ENCODE data around the gene HUNK. TPM values are rescaled to one million over a fixed set of nuclear protein-coding genes. Genes with fewer than 3 reads are reported as not detected.
"Not testable (repeated sequence)": the region's sequence is repeated elsewhere in the genome, so short reads cannot be mapped to it uniquely, and the experiment has no call there.

The HUNK gene
- polyA plus RNA-seq, 12 donors: 5.1 to 23.8 (median 7.6) TPM; not detected in 1

DNA sequence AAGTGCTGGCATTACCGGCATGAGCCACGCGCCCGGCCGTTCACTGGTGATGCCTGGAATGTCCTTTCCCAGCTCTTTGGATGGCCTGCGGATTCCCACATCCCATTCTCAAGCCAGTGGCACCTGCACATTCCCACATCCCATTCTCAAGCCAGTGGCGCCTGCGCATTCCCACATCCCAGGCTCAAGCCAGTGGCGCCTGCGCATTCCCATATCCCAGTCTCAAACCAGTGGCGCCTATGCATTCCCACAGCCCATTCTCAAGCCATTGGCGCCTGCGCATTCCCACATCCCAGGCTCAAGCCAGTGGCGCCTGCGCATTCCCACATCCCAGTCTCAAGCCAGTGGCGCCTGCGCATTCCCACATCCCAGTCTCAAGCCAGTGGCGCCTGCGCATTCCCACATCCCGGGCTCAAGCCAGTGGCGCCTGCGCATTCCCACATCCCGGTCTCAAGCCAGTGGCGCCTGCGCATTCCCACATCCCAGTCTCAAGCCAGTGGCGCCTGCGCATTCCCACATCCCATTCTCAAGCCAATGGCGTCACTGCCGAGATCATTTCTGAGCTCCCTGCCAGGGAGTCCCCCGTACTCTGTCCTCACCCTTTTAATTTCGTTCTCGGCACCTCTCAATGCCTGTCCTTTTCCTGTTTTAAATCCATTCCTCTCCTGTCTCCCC is 74.2 kb downstream of the HUNK start:
- DNase-seq: not testable (repeated sequence)

DNA sequence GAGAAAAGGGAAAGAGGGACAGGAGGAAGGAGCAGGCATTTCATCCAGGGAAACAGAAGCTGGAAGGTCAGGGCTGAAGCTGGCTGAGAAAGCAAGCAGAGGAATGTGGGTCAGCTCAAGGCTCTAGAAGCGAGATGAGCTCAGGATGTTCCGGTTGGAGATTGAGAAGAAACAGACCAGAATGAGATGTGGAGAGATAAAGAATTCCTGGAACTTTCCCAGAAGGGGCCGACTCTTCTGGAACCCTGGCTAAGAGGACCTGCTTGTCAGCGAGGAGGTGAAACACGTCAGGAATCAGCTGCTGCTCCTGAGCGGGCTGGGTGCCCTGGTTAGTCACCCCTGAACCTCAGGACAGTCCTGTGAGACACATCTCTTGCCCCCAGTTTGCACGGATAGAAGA is 75.9 kb downstream of the HUNK start:
- DNase-seq: no peak

DNA sequence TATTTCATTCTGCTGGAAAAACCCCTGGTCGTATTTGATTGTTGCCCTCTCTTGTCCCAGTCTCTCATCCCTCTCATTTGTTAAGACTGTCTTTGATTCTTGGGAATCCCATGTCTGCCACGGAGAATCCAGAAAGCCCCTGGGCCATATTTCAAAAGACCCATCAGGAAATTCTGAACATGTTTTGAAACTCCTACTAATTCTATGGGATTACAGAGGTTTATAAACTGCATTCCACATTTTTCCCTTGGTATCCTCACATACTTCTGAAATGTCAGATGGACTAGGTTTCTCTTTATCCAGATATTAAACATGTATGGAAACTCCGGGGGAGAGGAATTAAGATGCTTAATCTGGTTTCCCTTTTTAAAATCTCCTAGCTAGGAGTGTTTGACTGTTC is 80.0 kb downstream of the HUNK start:
- DNase-seq: no peak

DNA sequence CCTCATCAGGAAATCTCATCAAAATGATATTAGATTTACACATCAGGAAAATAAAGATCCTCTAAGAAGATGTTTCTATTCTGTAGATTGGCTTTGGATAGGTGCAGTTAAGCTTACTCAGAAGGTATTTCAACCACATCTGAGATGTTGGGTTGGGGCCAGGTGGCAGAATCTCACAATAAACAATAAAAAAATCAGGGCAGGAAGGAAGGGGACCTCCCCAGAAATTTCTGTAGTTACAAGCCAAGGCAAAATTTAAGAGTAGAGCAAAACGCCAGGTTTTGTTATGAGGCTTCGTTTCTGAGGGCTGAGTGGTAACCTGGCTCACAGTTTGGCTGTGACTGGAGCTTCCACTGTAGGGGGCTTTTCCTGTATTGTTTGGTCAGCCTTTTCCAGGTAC is 84.8 kb downstream of the HUNK start:
- DNase-seq: no peak

DNA sequence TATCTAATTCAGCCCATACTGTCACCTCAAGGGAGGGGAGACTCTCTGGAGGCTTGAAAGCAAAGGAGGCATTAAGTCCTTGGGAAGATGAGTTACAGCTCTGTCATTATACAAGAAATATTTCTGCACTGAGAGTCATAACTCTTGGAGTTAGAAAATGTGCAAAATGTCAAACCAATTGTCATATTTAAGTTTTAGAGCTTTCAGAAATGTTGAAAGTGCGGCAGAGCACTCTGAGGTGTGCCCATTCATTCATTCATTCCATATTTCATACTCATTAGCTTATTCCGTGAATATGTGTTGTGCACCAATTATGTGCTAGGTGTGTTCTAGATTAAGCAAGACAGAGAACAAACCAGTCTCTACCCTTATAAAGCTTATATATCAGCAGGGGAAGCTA is 87.1 kb downstream of the HUNK start:
- no peak for DNase-seq

DNA sequence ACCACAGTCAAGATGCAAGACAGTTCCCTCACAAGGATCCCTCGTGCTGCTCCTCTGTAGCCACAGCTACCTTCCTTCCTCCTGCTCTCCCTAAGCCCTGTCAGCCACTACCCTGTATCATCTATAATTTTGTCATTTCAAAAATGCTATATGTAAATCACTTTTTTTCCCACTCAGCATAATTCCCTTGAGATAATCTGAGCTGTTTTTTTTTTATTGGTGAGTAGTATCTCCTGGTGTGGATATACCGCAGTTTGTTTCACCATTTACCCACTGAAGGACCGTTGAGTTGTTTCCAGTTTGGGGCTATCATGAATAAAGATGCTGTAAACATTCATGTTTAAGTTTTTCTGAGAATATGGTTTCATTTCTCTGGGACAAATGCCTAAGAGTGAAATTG is 88.2 kb downstream of the HUNK start:
- no peak for DNase-seq

DNA sequence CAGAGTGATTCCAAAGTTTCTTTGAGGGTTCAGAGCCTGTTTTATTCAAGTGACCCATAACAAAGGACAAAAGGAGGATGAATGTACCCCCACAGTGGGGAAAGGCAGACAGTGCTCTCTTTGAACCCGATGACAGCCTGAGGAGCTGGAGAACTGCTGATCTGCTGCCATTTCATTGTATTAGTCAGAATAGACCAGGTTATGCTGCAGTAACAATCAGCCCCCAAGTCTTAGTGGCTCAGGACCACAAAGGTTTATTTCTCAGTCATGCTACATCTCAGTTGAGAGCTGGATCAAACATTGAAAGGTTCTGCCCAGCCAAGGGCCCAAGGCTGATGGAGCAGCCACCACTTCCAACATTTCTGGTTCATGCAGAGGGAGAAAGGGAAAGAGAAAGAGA is 88.9 kb downstream of the HUNK start:
- no peak for DNase-seq

DNA sequence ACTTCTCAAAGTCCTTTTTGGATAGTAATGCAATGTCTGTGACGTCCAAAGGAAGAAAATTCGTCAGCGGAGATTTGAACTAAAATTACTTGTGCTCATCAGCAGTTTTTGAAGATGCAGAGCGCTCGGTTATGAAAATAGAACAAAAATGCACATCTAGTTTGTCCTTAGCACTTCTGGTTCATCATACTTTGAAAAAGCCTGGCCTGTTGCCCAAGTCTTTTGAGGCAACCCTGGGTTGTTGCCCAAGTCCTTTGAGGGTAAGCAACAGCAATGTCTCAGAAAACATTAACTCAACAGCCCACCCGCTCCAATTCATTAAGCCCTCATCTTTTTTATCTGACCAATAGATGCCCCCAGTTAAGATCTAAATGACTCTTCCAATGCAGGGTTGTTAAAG is 91.9 kb downstream of the HUNK start:
- no peak for DNase-seq

DNA sequence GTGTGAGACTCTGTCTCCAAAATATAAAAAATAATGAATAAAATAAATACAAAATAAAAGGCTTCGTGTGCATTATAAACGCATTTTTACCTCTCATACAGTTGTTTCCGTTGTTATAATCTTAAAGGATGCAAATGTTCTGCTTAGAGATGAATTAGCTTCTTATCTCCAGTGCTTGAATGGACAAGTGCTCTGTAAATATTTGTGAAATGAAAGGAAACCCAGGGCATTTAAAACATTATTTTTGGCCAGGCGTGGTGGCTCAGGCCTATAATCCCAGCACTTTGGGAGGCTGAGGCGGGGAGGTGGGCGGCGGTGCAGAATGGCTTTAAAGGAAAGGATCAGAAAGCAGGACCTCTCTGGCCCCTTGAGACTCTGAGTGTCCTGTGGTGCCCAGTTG is 94.5 kb downstream of the HUNK start:
- DNase-seq: no peak

DNA sequence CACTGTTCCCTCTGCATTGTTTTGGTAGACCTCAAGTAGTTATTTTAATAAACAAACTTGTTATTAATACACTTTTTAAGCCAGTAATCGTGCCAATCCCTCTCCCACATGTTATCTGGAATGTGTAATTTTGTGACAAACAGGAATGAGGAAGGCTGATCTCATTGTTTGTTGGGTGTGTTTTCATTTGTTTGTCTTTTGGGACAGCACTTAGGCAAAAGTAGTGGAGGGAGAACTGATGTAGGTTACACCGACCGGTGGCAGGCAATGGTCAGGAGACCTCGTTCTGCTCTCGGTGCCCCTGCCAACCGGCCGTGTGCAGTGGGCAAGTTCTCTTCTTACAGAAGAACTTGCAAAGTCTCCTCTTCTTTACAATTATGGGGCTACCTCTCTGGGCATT is 99.8 kb downstream of the HUNK start:
- no peak for DNase-seq

DNA sequence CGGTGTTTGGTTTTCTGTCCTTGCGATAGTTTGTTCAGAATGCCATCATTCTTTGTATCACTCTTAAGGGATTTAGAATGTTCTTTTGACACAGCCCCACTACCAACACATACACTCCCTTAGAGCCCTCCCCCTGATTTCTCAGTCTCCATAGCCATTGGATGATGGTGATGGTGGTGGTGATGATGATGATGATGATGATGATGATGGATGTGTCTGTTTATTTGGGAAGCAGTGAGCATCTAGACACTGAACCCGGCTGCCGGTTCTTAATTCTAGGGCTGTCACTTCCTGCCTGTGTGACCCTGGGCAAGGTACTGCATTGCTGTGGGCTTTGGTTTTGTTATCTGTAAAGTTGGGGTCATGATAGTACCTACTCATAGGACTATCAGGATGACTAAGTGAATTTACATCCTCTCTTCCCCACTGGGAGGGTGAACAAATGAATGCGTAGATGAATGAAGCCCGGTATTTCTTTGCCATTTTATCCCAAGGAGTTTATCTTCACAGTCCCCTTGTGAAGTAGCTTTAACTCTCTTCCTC is 100.7 kb downstream of the HUNK start:
- no peak for DNase-seq

DNA sequence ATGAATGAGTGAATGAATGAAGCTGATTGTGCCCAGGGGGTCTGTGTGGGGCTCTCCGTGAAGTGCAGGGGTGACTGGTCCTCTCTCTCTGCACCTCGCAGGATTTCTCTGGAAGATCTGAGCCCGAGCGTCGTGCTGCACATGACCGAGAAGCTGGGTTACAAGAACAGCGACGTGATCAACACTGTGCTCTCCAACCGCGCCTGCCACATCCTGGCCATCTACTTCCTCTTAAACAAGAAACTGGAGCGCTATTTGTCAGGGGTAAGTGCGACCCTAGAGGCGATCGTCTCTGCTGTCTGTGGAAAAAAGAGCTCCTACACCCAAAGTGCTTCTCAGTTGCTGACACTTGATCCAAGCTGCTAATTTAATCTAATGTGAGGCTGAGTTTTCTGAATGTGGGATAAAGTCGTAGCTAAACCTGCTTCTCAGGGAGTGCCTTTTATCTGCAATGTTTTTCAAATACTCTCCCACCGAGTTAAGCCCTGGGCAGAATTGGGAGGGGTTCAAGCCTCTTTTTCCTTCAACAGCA is 101.7 kb downstream of the HUNK start:
- no peak for DNase-seq

DNA sequence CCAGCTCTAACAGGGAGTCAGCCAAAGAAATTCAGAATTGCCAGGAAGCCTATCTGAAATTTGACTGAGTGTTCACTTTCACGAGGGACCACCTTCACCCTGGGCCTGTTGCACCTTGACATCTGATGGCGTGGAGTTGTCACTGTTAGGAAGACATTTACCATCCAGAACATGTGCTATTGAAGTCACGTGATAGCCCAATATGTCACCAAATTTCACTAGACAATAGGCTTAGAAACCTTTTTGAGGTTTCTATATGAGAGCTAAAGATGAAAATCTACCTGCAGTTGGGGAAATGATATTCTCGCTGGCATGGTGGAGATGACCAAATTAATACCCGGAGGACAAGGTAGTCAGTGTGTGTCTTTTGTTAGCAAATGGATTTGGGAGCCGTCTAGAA is 102.7 kb downstream of the HUNK start:
- DNase-seq: no peak

DNA sequence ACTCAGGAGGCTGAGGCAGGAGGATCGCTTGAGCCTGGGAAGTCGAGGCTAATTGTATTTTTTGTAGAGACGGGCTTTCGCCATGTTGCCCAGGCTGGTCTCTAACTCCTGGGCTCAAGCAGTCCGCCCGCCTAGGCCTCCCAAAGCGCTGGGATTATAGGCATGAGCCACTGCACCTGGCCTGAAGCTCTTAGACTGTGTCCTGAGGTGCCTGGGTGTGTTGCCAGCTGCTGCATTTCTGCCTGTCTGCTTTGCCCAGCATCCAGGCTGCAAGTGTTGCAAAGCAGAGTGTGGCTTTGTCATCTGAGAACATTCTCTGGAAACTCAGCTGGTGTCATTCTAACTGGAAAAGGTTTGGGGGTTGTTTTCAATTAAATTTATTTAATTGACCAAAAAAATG is 105.0 kb downstream of the HUNK start:
- no peak for DNase-seq

DNA sequence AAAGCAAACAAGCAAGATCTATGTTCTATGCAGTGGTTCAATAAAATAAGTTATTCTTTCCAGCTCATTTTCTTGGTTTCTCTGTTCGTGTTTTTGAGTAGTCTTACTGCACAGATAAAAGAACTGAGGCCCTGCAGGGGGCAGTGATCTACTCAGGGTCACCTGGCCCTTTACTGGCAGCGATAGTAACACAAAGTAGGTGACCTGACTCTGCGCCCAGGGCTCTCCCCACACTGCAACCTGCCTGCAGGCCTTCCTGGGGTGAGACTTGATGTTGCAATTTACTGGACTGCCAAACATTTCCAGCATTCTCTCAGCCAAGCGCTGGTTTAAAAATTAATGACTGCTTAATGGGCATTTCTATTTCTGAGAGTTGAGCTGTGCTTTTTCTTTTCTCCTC is 110.3 kb downstream of the HUNK start:
- DNase-seq: no peak

DNA sequence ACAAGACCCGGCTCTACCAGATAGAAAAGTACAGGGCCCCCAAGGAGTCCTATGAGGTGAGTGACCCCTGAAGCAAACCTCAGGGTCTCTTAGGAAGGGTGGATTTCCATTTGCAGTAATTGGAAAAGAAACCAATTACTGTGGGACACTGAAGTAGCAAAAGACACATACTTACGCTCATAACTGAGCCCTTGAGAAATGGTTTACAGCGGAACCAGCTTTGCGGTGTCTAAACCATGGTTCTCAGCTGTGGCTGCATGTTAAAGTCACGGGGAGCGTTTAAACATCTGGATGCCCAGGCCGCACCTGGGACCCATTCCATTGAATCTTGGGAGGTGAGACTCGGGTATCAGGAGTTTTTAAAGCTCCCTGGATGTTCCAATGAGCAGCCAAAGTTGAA is 110.7 kb downstream of the HUNK start:
- DNase-seq: no peak

DNA sequence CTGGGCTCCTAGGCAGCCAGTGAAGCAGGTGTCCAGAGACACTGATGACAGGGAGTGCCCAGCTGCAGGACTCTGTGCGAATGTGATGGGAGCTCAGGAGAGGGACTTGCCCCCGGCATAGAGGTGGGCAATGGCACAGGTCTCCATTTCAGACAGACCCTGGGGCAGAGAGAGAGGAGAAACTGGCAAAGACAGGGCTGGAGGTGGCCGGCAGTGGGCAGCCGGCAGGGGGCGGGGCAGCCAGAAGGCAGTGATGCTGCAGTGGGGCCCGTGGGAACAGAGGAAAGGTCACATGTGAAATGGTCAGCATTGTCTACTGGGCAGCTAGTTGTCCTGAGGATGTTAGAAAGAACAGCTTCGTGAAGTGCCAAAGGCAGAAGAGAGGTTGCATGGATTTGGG is 112.6 kb downstream of the HUNK start:
- DNase-seq: no peak

DNA sequence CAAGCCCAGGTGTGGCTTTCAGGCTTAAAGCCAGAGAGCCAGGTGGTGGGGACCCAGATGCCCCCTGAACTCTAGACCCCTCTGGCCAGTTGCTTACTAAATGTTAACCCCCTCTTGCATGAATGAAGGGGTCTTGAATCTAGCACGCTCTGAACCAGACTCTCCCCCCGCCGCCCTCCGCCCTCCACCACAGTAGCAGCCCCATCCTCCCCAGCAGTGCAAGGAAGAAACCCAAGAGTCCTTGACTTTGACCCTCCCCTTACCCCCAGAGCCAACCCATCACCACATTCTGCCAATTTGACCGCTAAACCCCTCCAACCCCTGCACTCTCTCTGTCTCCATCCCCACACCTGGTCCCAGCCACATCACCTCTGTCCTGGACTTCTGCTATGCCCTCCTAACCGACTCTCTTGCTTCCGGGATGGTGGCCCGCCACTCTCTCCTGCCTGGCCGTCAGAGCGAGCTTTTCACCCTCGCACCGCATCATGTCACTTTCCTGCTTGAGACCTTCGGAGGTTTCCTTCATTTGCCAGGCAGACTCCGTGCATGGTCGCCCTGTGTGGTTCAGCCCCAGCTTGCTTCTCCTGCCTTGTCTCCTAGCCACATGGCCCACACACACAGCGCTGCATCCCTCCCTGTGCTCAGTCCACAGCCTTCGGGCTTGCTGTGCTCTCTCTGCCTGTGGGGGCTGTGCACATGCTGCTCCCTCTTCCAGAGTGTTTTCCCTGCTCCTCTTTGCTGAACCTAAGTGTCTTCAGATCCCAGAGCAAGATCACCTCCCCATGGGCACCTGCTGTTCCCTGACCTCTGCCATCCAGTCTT is 113.4 kb downstream of the HUNK start:
- DNase-seq: no peak

DNA sequence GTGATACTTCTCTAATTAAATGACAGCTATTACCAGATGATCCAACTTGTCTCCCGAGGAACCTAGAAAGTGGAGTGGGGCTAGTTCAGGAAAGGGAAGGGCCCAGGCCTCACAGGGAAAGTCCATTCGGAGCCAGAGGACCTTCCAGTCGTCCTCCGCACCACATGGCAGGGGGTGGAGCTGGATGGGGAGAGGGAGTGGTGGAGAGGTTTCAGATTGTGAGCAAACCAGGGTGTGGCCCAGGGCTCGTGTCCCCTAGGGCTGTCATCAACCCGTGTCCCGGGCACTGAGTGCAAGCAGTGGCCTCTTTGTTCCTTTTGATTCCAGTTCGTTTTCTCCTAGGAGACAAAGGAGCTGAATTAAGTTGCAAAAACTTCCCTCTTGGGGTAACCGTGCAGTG is 114.9 kb downstream of the HUNK start:
- DNase-seq: no peak

DNA sequence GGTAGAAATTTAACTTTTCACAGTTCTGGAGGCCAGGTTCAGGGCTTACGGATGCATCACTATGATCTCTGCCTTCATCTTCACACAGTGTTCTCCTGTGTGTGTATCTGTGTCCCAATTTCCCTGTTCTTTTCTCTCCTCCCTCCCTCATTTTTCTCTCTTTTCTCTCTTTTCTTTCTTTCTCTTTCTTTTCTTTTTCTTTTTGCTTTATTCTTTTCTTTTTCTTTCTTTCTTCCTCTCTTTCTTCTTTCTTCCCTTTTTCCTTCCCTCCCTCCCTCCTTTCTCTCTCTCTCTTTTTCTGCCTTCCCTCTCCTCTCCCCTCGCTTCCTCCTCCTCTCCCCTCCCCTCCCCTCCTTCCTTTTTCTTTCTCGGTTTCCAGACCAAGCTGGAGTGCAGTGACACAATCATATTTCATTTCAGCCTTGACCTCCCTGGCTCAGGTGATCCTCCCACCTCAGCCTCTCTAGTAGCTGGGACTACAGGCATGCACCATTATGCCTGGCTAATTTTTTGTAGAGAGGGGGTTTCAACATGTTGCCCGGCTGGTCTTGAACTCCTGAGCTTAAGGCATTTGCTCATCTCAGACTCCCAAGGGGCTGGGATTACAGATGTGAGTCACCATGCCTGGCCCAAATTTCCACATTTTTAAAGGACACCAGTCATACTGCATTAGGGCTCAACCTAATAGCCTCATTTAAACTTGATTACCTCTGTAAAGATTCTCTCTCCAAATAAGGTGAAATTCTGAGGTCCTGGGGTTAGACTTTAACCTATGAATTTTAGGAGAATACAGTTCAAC is 115.9 kb downstream of the HUNK start:
- no peak for DNase-seq

DNA sequence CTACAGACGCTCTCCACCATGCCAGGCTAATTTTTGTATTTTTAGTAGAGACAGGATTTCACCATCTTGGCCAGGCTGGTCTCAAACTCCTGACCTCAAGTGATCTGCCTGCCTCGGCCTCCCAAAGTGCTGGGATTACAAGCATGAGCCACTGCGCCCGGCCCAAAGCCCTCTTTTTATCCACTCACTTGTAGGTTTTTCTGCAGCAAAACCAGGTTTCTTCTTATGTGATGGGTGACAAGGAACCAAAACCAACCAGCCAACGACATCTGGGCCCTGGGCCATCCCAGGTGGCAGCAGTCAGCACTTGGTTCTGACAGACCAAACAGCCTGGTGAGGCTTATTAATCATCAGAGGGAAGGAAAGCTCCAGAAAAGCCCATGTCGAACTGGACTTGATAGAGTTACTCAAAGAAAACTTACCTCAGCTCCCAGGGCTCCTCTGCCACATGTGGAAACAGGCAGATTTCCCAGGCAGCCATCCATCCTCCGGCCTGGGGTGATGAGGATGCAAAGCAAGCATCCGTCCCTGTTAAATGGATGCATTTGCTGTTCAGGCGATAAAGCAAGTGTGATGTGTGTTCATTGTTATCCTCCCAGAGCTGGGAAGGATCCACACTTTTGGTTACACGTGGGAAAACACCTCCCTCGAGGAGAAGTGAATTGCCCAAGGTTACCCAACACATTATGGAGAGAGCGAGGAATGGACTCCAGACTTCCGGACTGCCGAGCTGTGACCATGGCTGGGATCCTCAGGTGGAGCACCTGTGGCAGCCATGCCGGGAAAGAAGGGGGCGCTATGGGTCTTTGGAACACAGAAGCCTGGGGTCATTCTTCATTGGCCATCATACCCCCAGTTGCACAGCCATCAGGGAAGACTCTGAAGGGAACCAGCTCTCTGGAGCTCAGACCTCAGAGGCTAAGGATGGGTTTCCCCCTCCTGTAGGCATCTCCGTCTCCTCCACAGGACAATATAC is 118.8 kb downstream of the HUNK start:
- no peak for DNase-seq

All from muscle of arm (tissue), 12 donors.